Measurements from ENCODE around the gene TINAGL1. TPM values are rescaled to one million over a fixed set of nuclear protein-coding genes. Genes with fewer than 3 reads are reported as not detected.
"Not testable (repeated sequence)": the region's sequence is repeated elsewhere in the genome, so short reads cannot be mapped to it uniquely, and the experiment has no call there.

The TINAGL1 gene
- total RNA-seq, 1 donor from 2014 or later: 91.9 TPM

DNA sequence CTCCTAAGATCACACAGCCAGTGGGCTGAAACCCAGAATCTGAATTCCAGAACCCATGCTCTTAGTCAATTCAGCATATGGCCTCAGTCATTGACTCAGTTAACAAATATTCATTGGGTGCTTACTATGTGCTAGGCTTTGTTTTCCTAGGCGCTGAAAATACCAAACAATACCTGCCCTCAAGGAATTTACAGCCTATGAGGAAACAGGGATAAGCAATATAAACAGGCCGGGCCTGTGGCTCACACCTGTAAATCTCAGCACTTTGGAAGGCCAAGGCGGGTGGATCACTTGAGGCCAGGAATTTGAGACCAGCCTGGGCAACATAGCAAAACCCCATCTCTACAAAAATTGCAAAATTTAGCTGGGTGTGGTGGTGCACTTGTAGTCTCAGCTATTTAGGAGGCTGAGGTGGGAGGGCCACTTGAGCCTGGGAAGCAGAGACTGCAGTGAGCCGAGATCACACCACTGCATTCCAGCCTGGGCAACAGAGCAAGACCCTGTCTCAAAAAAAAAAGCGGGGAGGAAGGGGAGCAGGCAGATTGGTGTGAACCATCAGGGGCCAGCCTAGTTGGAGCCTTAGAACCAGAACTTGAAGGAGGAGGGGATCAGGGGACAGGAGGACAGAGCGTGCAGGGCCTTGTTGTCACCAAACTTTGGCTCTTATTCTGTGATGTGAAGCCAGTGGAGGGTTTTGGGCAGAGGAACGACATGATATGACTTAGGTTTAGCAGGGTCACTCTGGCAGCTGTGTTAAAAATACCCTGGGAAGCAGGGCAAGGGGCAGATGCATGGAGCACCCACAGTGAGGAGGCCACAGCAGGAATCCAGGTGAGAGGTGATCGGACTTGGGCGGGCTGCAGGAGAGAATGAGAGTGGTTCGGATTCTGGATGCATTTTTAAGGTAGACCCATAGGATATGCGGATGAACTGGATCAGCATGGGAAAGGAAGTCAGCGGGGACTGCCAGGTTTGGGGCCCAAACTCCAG is 5.8 kb downstream of the TINAGL1 start:
- intact Hi-C loops (cut with DNase I): no loop called here
- no peak for ATAC-seq
- no peak for DNase-seq (ENCODE audit: low spot score)

DNA sequence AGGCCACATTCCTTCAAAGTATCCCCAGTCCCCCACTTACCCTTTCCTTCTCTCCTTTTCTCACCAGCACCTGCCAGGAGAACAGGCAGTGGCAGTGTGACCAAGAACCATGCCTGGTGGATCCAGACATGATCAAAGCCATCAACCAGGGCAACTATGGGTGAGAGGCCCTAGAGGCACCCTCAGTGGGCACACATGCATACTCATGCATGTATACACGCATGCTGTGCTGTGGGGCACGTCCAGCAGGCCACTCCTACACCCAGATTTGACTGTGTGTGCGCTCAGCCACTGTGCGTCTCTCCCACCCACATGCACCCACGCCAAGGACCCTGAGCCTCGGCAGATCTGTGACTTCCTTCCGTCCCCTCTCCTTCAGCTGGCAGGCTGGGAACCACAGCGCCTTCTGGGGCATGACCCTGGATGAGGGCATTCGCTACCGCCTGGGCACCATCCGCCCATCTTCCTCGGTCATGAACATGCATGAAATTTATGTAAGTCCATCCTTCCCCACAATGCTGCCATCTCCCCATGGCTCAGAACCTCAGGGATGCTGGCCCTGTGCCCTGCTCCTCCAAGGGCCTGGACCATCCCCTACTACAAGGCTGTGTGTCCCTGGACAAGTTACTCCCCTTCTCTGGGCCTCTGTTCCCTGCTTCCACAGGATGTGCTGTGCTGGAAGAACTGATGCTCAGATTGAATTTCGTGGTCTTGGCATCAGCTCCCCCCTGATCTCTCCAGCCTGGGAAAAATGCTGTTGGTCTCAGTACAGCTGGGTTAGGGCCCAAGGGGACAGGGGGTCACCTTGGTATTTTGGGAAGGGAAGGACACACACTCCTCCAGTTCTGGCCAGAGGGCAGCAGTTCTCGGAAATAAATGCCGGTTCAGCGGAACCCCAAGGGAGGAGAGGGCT is 7.0 kb downstream of the TINAGL1 start:
- ATAC-seq (peak; percentile 26), DNase-seq (ENCODE audit: low spot score) (no peak)
- intact Hi-C loops (cut with DNase I): no loop called here

DNA sequence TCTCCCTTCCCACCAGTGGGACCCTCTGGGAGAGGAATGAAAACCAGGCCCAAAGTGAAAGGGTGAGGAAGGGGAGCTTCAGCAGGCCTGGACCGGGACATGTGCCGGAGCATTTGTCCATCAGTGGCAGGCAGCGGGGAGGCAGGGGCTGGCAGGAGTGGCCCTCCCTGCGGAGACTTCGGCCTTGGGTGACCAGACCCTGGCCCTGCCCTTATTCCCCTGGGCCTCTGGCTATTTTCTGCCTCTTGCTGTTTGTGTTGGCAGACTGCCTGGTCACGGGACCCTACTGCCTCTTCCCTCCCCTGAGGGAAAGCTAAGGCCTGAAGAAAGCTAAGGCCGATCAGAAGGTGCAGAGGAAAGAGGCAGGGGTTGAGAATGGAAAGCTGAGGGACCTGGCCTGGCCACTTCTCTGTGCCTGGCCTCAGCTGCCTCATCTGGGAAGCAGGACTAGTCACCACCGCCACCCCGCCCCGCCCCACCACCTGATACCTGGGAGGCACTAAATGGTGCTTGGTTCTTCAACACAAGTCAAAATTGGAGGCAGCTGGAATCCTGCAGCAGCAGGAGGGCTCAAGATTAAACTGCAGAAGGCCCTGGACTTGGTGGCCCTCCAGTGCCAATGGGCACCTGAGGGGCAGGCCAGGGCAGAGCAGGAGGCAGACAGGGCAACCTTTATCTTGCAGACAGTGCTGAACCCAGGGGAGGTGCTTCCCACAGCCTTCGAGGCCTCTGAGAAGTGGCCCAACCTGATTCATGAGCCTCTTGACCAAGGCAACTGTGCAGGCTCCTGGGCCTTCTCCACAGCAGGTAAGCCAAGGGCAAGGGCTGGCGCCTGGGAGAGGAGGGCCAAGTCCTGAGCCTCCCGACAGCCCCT is 7.9 kb downstream of the TINAGL1 start:
- ATAC-seq: peak; percentile 63
- intact Hi-C loops (cut with DNase I): no loop called here
- peak; percentile 80 for DNase-seq (ENCODE audit: low spot score)

DNA sequence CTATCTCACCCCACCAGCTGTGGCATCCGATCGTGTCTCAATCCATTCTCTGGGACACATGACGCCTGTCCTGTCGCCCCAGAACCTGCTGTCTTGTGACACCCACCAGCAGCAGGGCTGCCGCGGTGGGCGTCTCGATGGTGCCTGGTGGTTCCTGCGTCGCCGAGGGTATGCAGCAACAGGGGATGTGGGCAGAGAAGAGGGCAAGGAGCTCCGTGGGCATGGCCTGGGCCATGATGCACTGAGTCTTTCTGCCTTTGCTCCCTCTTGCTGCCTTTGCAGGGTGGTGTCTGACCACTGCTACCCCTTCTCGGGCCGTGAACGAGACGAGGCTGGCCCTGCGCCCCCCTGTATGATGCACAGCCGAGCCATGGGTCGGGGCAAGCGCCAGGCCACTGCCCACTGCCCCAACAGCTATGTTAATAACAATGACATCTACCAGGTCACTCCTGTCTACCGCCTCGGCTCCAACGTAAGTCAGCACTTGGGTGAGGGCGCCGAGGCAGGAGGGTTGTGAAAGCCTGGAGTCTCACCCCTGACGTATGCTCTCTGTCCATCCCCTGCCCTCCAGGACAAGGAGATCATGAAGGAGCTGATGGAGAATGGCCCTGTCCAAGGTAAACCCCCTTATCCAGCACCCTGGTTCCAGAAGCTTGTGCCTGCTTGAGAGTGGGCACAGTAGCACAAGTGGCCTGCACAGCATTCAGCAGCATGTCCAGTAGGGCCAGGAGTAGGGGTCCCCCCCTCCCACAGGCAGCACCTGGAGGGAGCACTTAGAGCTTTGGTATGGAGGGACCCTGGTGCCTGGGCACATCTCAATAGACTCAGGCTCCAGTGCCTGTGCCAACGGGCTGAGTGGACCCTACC is 8.8 kb downstream of the TINAGL1 start:
- ATAC-seq (no peak), DNase-seq (ENCODE audit: low spot score) (no peak)
- intact Hi-C loops (cut with DNase I): no loop called here

DNA sequence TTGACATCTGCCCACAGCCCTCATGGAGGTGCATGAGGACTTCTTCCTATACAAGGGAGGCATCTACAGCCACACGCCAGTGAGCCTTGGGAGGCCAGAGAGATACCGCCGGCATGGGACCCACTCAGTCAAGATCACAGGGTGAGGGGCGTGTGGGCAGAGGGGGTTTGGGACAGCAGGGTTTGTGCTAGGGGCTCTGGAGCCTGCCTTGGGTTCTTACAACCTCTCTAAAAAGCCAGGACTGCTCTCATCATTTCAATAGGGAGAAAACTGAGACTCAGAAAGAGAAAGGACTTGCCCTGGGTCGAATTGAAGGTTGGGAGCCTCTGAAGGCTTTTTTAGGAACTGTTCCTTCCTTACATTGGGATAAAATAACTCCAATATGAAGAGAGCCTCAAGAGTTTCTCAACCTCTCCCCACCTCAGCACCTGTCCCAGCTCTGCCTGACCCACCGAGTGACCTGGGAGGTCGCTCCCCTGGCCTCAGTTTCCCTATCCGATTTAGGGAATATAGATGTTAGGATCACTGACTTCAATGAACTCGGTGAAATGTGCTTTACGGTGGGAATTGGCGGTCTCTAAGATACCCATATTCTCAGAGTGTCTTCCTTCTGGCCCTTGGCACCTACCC is 9.5 kb downstream of the TINAGL1 start:
- intact Hi-C loops (cut with DNase I): no loop called here
- DNase-seq (ENCODE audit: low spot score) (no peak), ATAC-seq (no peak)

DNA sequence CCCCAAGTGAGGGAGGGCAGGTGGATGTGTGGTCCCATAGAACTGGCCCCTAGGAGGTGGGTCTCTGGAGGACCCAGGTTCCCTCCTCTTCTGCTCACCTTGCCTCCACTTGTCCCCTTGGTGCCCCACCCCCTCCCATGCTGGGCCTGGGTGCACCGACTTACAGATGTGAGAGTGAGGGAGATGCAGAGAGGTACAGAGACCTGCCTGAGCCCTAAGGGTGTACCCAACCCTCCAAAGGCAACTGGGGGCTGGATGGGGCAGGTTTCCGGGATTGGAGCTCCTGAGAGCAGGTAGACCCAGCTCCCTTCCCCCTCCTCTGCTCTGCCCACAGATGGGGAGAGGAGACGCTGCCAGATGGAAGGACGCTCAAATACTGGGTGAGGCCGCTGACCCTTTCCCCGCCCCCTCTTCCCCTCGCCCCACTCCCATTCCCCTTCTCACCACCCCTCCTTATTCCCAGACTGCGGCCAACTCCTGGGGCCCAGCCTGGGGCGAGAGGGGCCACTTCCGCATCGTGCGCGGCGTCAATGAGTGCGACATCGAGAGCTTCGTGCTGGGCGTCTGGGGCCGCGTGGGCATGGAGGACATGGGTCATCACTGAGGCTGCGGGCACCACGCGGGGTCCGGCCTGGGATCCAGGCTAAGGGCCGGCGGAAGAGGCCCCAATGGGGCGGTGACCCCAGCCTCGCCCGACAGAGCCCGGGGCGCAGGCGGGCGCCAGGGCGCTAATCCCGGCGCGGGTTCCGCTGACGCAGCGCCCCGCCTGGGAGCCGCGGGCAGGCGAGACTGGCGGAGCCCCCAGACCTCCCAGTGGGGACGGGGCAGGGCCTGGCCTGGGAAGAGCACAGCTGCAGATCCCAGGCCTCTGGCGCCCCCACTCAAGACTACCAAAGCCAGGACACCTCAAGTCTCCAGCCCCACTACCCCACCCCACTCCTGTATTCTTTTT is 10.3 kb downstream of the TINAGL1 start:
- intact Hi-C loops (cut with DNase I): no loop called here
- DNase-seq (ENCODE audit: low spot score): no peak
- ATAC-seq: no peak

DNA sequence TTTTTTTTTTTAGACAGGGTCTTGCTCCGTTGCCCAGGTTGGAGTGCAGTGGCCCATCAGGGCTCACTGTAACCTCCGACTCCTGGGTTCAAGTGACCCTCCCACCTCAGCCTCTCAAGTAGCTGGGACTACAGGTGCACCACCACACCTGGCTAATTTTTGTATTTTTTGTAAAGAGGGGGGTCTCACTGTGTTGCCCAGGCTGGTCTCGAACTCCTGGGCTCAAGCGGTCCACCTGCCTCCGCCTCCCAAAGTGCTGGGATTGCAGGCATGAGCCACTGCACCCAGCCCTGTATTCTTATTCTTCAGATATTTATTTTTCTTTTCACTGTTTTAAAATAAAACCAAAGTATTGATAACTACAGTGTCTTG is 11.0 kb downstream of the TINAGL1 start:
- intact Hi-C loops (cut with DNase I); DNase-seq (ENCODE audit: low spot score); ATAC-seq: not testable (repeated sequence)

DNA sequence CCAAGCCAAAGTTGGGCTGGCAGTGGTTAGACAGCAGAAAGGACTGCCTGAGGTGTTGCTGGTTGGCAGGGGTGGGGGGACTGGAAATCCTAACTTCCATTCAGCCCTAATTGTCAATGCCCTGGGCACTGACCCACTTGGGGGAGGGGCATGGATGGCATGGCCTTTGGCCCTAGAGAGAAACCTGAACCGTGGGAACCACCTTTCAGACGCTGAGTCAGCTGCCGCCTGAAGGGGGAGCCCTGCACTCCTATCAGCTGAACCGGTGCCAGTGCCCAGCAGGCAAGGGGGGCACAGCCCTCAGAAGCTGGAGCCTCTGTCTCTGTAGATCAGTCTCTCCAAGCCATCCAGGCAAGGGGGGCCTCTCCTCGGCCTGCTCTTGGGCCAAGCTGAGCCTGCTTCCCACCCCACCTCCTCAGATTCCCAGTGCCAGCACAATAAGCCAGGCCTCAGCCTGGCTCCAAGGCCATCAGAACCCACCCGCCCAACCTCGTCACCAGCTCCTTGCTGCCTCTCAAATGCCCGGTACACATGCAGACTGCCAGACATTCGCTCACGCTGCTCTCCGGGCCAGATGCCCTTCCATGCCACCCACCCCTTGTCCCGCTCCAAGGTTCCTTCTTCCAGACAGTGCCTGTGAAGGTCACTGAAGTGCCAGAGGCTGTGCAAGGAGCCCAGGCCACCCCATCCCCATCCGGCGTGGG is 11.6 kb downstream of the TINAGL1 start:
- ATAC-seq (peak; percentile 31), DNase-seq (ENCODE audit: low spot score) (no peak)
- intact Hi-C loops (cut with DNase I): no loop called here

DNA sequence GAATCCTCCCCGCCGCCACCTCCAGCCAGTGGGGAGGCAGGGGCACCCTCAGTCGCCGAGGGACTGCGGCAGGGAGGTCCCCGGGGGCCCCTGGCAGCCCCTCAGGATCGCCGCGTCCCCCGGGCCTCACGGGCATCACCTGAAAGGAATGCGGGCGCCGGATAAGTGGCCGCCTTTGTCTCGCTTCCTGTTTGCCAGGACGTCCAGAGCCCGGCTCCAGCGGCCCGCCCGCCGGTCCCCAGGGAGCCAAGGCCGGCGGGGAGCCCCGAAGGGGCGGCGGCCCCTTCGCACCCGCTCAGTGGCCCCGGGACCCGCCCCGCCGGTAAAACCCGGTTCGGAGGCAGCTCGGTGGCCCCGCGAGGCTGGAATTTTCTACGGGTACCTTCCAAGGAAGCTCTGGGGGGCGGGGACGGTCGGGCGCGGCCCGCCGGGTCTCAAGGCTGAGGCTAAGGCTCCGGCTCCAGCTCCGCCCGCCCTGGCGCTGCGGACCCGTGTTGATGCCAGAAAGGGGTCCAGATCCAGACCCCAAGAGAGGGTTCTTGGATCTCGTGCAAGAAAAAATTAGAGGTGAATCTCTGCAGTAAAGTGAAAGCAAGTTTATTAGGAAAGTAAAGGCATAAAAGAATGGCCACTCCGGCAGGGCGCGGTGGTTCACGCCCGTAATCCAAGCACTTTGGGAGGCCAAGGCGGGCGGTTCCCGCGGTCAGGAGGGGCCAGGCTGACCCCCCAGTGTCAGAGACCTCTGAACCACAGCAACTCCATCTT is 12.6 kb downstream of the TINAGL1 start:
- DNase-seq (ENCODE audit: low spot score) (no peak), ATAC-seq (no peak)
- intact Hi-C loops (cut with DNase I): no loop called here

DNA sequence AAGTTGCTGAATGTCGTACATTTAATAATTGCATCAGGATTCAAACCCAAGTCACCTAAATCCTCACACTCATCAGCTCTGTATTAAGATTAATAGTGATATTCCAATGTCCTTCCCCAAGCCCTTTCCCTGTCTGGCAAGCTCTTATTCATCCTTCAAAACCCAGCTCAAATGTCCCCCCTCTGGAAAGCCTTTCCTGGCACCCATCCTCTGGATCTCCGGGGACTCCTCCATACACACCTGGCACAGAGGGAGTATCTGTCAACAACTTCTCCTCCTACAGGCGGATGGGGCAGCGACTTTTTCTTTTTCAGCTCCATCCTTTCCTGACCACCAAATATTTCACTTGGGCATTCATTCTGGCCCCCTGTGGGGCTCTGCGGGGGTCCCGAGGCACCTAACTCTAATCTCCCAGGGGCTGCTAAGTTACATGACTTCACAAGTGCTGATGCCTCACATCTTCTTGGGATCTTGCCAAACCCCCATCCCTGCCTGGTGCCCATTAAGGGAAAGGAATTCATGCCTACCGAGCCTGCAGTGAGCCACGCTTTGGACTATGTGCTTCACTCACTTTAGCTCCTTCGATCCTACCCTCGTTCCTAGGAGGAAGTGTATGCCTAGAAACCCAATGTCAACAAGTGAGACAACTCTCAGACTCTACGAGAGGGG is 15.2 kb downstream of the TINAGL1 start:
- ATAC-seq (no peak), DNase-seq (ENCODE audit: low spot score) (no peak)
- intact Hi-C loops (cut with DNase I): no loop called here

DNA sequence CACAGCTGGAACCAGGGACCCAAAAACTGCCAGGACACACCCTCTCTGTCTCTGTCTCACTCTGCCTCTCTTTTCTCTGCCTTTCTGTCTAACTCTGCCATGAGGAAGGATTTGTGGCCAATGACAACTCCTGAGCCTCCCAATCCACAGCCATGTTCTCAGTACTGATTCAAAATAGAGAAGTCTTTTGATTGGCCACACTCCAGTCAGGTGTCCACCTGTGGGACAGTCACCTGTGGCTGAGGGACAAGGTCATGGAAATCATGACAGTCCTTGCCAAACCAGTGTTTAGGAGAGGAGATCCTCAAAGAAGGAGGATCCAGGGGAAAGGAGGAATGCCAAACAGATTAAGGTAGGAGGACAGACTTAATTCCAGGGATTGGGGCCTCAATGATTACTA is 15.8 kb downstream of the TINAGL1 start:
- DNase-seq (ENCODE audit: low spot score): no peak
- intact Hi-C loops (cut with DNase I): no loop called here
- ATAC-seq: no peak

DNA sequence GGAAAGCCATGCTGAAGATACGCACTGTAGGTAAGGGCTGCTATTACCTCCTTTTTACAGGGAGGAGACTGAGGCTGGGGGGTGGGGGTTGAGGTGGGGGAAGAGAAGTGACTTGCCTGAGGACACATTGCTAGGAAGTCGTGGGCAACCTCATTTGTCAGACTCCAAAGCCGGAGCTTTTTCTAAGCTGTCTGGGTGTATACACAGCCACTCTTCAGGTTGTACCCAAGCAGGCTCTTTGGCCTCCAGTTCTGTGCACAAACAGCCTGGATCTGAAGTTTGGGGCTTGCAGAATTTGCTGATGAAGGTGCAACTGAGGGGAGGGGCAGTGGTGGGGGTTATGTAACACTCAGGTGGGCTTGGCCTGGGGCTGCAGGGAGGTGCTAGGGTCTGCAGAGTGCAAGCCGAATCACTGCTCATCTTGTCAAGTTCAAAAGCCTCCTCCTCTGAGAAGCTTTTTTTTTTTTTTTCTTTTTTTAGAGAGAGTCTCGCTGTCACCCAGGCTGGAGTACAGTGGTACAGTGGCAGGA is 16.9 kb downstream of the TINAGL1 start:
- DNase-seq (ENCODE audit: low spot score) (no peak), ATAC-seq (no peak)
- intact Hi-C loops (cut with DNase I): no loop called here

DNA sequence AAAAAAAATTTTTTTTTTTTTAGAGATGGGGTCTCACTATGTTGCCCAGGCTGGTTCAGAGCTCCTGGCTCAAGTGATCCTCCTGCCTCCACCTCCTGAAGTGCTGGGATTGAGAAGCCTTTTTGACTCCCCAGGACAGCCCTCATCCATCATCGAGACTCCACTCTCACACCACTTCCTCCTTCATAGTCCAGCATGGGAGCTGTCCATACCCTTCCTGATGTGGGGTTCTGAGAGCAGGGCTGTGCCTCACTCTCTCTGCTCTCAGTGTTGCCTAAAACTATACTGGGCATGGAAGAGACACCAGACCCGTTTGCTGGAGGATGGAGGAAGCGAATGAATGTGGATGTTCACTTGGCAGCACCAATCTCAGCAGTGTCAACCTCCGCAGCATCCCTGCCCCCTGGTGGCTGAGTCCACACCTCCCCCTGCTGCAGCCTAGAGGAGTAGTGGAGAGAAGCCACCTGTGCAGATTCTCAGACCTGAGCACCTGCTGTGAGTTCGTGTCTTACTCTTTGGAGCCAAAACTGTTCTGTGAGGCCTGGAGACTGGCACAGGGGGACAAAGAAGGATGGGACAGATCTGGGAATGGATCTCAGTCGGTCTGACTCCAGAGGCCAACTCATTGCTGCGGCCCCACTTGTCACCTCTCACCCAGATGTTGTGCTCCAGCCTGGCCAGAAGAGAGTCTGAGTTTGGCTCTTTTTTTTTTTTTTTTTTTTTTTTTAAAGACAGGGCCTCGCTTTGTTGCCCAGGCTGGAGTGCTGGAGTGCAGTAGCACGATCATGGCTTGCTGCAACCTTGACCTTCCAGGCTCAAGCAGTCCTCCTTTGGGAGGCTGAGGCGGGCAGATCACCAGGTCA is 17.7 kb downstream of the TINAGL1 start:
- intact Hi-C loops (cut with DNase I): no loop called here
- peak; percentile 90 for ATAC-seq

More for the DNA sequence above, 17.7 kb downstream of the TINAGL1 start:
- peak; percentile 90 for DNase-seq (ENCODE audit: low spot score)

Measured in sciatic nerve (tissue), 2 donors.